AG08396 (cell line): ENCODE measurements around the gene CCDC92.
A peak's percentile ranks its signal among the peaks of the same experiment; 100 is the strongest.
"Not testable (repeated sequence)": the region's sequence is repeated elsewhere in the genome, so short reads cannot be mapped to it uniquely, and the experiment has no call there.

Experiments used
- DNase-seq: peaks from one replicate; pipeline ENCODE4 v3.0.0; 2012; ENCODE audit warnings: low spot score, mixed read lengths

The CCDC92 gene

GRCh38 chr12:123948796-123949769 is 23.5 kb downstream of the CCDC92 start:
- DNase-seq, result no peak

GRCh38 chr12:123948401-123948795 is 24.2 kb downstream of the CCDC92 start:
- no peak for DNase-seq

- not testable (repeated sequence) for DNase-seq
These were observed 25.1 kb downstream of the CCDC92 start for GRCh38 chr12:123947531-123947930.

GRCh38 chr12:123946516-123947505 is 25.8 kb downstream of the CCDC92 start:
- DNase-seq, result not testable (repeated sequence)

GRCh38 chr12:123946152-123946515 is 26.5 kb downstream of the CCDC92 start:
- no peak for DNase-seq

- no peak for DNase-seq
These were observed 27.1 kb downstream of the CCDC92 start for GRCh38 chr12:123945287-123946151.

GRCh38 chr12:123944696-123945095 is 27.9 kb downstream of the CCDC92 start:
- no peak for DNase-seq

GRCh38 chr12:123943816-123944215 is 28.8 kb downstream of the CCDC92 start:
- DNase-seq, result no peak

- DNase-seq, result no peak
These were observed 29.6 kb downstream of the CCDC92 start for GRCh38 chr12:123942911-123943648.

- peak; percentile 70 for DNase-seq
These were observed 30.4 kb downstream of the CCDC92 start for GRCh38 chr12:123942238-123942653.

GRCh38 chr12:123941624-123942237 is 30.9 kb downstream of the CCDC92 start:
- no peak for DNase-seq

GRCh38 chr12:123941000-123941399 is 31.6 kb downstream of the CCDC92 start:
- no peak for DNase-seq

GRCh38 chr12:123940627-123940966 is 32.0 kb downstream of the CCDC92 start:
- DNase-seq, result no peak

GRCh38 chr12:123939716-123940626 is 32.7 kb downstream of the CCDC92 start:
- no peak for DNase-seq

- DNase-seq, result no peak
These were observed 33.8 kb downstream of the CCDC92 start for GRCh38 chr12:123938679-123939480.

- DNase-seq, result no peak
These were observed 34.7 kb downstream of the CCDC92 start for GRCh38 chr12:123937707-123938591.

GRCh38 chr12:123936956-123937706 is 35.5 kb downstream of the CCDC92 start:
- no peak for DNase-seq
